H1 (cell line): Measurements from ENCODE around the gene VRK3. TPM values are rescaled to one million over a fixed set of nuclear protein-coding genes. Genes with fewer than 3 reads are reported as not detected.

ENCODE experiments used
- NANOG ChIP-seq: IDR thresholded peaks from 2 replicates; pipeline ENCODE4 v1.6.1; 2011; ENCODE audit warnings: low read length, low read depth, mild to moderate bottlenecking, inconsistent platforms; ENCODE audit not compliant: insufficient read depth, poor library complexity, severe bottlenecking
- polyA plus RNA-seq, 7 experiments: library from polyadenylated mRNA; depleted of rRNA in 3 of 7; stranded (reverse) in 5 of 7; unstranded in 2 of 7; fragments of >200 nt in 5 of 7; fragments of 200-250 nt in 2 of 7; gene quantifications; 1 replicate in 5 of 7; 2 replicates in 1 of 7; 4 replicates in 1 of 7; pipeline versions ENCODE4 v1.2.1 to v1.2.3, GENCODE V29; 2011 to 2013; ENCODE audit warnings: missing spikeins in 2 of 7, mixed read lengths in 2 of 7
- total RNA-seq: library from RNA; stranded (reverse); fragmentation: NEBNext Ultra II Directional; extraction: Animal tissue kit (Norgen Biotek cat#: 25700); gene quantifications from 2 replicates; pipeline ENCODE4 v1.2.1, GENCODE V29; 2021

Gene VRK3
- total and polyA plus RNA-seq, 2 of the 8 experiments (the other 6 are each of a cell fraction or from before 2014, with no cell fraction given): 21.3 to 36.1 TPM

- no peak for TF ChIP-seq NANOG
Measured at GRCh38 chr19:49949742-49950589, 75.2 kb downstream of the VRK3 start (continued).
